Keratinocyte (primary cell): ENCODE data around the gene PLXNA1.

Experiments used
- CTCF ChIP-seq, 3 experiments: IDR thresholded peaks in 1 of 3; conservative IDR thresholded peaks in 1 of 3; optimal IDR thresholded peaks in 1 of 3; 2 replicates in 2 of 3; 3 replicates in 1 of 3; pipeline versions ENCODE3 to v1.5.1; 2011; ENCODE audit warnings: low read length in 3 of 3, mild to moderate bottlenecking in 3 of 3, moderate library complexity in 2 of 3, control low read depth in 1 of 3, inconsistent platforms in 1 of 3; ENCODE audit not compliant: insufficient read depth in 2 of 3; ENCODE audit errors: extremely low read depth in 1 of 3
- EZH2 ChIP-seq: IDR thresholded peaks from one replicate; pipeline ENCODE4 v1.6.1; 2012; ENCODE audit warnings: inconsistent platforms, mild to moderate bottlenecking, low read length, moderate library complexity

DNA sequence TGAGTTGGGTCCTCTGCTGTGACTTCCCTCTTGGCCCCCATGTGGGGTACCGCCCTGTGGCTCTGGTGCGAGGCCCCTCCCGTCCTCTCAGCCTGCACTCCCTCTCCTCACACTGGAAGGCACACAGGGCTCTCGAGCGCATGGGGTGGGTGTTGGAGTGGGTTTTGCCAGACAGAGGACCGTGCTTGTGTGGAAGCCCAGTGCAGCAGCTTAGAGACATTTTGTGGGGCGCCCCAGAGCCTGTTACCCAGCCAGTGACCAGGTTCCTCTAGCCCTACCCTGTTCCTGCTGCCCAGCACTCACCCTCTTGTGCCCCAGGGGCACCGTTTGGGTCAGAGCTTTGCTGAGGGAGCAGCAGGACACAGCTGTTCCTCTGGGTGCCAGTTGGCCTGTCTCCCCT lies 9.9 kb downstream of the PLXNA1 start:
- TF ChIP-seq CTCF (optimal IDR thresholded peaks at IDR 0.05 in 1 of 3, IDR thresholded peaks at IDR 0.05 in 1 of 3, conservative IDR thresholded peaks at IDR 0.05 in 1 of 3; ENCODE audit: extremely low read depth in 1 of 3, insufficient read depth in 2 of 3, low read length in 3 of 3), result no peak
- TF ChIP-seq EZH2, result no peak
